ENCODE data around the gene FGFRL1.

Gene FGFRL1

GRCh38 chr4:1075225-1075624 lies 63.8 kb downstream of the FGFRL1 start:
- no peak for FAIRE-seq

GRCh38 chr4:1075809-1076699 lies 64.6 kb downstream of the FGFRL1 start:
- FAIRE-seq, result no peak
- DNase-seq (ENCODE audit: low spot score), result no peak

More at GRCh38 chr4:1075225-1075624, 63.8 kb downstream of the FGFRL1 start:
- DNase-seq (ENCODE audit: low spot score), result no peak

Data from urothelium cell line (cell line).